Measurements from ENCODE around the gene TSPAN9.
A peak's percentile ranks its signal among the peaks of the same experiment; 100 is the strongest.

TSPAN9 gene, protein sequence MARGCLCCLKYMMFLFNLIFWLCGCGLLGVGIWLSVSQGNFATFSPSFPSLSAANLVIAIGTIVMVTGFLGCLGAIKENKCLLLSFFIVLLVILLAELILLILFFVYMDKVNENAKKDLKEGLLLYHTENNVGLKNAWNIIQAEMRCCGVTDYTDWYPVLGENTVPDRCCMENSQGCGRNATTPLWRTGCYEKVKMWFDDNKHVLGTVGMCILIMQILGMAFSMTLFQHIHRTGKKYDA

DNA sequence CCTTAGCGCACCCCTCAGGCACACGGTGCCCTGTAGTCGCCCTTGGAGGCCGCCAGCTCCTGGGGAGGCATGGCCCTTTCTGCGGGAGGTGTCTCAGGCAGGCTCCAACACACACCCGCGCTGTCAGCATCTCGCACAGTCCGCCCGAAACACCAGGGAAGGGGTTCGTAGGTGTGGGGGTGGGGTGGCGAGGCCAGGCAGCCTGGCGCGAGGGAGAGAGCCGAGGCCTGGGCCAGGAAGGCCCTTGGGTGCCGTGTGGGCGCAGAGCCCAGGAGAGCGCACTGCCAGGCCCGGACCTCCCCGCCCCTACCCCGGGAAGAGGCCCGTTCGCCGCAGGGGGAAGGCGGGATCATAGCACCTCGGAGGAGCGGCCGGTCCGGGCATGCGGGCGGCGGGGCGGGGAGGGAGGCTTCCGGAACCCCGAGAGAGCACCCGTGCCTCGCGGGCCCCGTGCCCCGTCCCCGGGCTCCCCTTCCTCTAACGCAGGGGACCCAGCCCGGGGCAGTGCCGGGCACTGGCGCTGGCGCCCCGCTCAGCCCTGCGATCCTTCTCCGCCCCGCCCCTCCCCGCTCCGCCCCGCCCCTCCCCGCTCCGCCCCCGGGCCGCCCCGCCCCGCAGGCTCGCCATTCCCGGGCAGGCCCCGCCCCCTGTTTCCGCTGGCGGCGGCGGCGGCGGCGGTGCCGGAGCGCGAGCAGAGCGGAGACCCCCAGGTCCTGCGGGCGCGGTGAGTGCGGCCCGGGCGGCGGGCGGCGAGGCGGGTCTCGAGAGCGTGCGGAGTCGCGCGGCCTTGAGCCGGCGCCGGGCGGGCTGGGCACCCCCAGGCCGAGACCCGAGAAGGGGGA is at the start of gene TSPAN9:
TSS of gene TSPAN9 (plus strand) at position 650 of the 842 bp plus-strand sequence. CDS start 123,815 bp downstream, outside the sequence.
- Mint-ChIP-seq H3K27me3 (peaks cover 22% of the 10 kb centered on the region), H3K36me3 (ENCODE audit: low read depth) (no peaks in the 10 kb centered on the region), H3K27ac (no peak within 1 kb of the TSS), H3K4me3 (peak within 1 kb of the TSS; percentile 72), H3K9me3 (no peaks in the 10 kb centered on the region), H3K4me1 (ENCODE audit: low read depth) (peaks cover 8% of the 10 kb centered on the region)

DNA sequence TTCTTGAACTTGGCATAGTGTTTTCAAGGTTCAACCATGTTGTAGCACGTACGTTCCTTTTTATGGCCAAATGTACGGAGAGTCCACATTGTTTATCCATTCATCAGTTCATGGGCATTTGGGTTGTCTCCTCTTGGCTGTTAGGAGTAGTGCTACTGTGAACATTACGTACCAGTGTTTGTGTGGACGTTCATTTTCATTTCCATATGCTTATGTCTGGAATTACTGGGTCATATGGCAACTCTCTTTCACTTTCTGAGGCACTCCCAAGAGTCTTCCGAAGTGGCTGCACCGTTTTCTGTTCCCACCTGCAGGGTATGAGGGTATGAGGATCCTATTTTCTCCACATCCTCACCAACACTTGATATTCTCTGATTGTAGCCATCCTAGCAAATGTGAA is 49.1 kb upstream of the TSPAN9 start:
- Mint-ChIP-seq H3K4me1 (ENCODE audit: low read depth) (no peaks in the 10 kb centered on the region), H3K36me3 (ENCODE audit: low read depth) (no peaks in the 10 kb centered on the region), H3K4me3 (no peak overlapping the region), H3K27ac (no peak overlapping the region), H3K27me3 (peaks cover 3% of the 10 kb centered on the region), H3K9me3 (no peaks in the 10 kb centered on the region)

DNA sequence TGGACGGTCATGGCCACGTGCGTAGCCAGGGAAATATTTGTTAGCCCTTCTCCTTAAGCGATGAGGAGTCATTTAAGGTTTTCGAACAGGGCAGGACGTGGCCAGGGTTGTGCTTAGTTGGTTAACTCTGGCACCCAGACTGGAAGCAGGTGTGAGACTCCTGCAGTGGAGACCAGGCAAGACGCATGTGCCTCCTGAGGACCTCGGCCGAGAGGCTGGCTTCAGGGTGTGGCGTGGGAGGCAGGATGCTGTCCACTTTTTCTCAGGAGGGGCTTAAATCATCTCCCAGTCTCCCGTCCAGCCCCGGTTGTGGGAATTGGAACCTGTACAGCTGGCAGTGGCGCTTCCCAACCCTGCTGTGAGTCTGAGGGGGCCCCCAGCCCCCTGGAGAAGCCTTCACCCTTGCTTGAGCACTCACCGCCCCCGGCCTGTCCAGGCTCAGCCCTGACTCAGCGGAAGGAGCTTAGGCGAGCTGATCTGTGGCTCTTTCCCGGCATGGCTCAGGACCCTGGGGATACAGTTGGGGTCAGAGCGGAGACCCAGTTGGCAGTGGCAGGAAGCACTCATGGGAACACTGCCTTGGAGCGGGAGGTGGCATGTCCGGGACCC is 46.3 kb upstream of the TSPAN9 start:
- H3K4me3 Mint-ChIP-seq, result no peak overlapping the region
- no peaks in the 10 kb centered on the region for H3K4me1 Mint-ChIP-seq (ENCODE audit: low read depth)
- no peaks in the 10 kb centered on the region for H3K9me3 Mint-ChIP-seq
- peaks cover 3% of the 10 kb centered on the region for H3K27me3 Mint-ChIP-seq
- H3K27ac Mint-ChIP-seq, result no peak overlapping the region
- H3K36me3 Mint-ChIP-seq (ENCODE audit: low read depth), result no peaks in the 10 kb centered on the region

DNA sequence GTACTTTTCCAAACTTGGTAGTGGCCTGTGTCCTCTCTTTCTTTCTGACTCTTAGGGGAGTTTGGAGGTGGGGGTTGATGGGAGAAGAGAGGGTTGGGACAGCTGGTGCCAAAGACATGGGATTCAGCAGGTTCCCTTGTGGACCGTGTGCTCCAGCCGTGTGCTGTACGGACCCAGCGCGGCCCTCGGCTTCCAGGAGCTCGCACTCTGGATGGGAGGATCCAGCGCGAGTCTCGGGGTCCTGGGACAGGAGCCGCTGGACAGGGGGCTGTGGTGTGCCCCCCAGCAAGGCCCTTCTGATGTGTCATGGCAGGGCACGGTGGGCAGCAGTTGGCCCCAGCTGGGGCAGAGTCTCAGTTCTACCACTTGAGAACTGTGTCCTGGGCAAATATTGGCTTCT is 45.0 kb upstream of the TSPAN9 start:
- Mint-ChIP-seq H3K4me3 (no peak overlapping the region), H3K27me3 (peaks cover 3% of the 10 kb centered on the region), H3K4me1 (ENCODE audit: low read depth) (no peaks in the 10 kb centered on the region)

DNA sequence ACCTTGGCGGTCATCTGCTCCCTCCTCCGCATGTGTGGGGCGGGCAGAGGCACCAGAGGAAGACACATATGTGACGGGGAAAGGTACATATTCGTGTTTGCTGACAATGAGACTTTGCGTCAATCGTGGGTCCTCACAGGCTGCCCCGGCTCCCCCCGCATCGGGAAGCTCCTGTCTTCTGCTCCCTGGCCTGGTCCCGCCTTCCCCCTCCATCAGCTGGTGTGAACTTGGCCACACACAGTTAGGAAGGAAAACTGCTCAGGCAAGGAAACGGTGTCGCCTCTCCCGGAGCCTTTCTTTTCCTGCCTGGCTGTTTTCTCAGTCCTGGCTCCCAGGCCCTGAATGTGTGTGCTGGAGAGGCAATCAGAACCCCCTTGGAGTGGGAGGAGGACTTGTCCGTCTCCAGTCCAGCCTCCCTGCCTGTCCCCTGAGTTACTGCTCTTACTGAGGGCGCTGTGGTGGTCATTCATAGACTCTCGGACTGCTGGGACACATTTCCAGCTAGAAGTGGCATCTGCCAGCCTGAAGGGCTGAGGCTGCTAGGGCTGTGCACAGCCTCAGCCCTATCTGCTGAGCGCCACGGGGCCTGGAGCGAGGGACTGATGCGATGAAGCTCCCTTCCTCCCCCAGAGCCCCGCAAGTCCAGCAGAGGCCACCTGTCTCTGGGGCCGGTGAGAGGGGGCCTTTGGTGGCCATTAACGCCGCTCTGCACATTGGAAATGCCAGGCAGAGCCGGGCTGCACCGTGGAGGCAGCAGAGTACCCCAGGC is 44.2 kb upstream of the TSPAN9 start:
- Mint-ChIP-seq H3K4me1 (ENCODE audit: low read depth) (no peaks in the 10 kb centered on the region), H3K4me3 (no peak overlapping the region), H3K36me3 (ENCODE audit: low read depth) (no peaks in the 10 kb centered on the region), H3K27me3 (peaks cover 3% of the 10 kb centered on the region), H3K9me3 (no peaks in the 10 kb centered on the region), H3K27ac (no peak overlapping the region)

More for the DNA sequence above, 45.0 kb upstream of the TSPAN9 start:
- H3K36me3 Mint-ChIP-seq (ENCODE audit: low read depth), result no peaks in the 10 kb centered on the region
- H3K27ac Mint-ChIP-seq, result no peak overlapping the region
- H3K9me3 Mint-ChIP-seq, result no peaks in the 10 kb centered on the region

DNA sequence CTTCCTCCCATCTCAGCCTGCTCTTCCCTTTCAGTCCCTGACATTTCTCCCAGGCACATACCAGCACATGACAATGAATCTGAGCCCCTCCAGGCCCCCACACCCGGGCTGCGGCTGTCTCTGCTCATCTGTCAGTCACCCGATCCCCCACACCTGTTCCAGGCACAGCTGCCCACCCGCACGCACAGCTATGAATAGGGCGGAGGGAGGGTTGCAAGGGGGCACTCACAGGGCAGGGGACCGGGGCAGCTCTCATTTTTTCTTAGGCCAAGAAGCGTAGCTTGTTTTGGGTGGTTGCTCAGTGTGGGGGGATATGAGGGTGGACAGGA is 43.7 kb upstream of the TSPAN9 start:
- Mint-ChIP-seq H3K9me3 (no peaks in the 10 kb centered on the region), H3K4me1 (ENCODE audit: low read depth) (no peaks in the 10 kb centered on the region), H3K27ac (no peak overlapping the region), H3K4me3 (no peak overlapping the region), H3K36me3 (ENCODE audit: low read depth) (no peaks in the 10 kb centered on the region), H3K27me3 (peaks cover 3% of the 10 kb centered on the region)

DNA sequence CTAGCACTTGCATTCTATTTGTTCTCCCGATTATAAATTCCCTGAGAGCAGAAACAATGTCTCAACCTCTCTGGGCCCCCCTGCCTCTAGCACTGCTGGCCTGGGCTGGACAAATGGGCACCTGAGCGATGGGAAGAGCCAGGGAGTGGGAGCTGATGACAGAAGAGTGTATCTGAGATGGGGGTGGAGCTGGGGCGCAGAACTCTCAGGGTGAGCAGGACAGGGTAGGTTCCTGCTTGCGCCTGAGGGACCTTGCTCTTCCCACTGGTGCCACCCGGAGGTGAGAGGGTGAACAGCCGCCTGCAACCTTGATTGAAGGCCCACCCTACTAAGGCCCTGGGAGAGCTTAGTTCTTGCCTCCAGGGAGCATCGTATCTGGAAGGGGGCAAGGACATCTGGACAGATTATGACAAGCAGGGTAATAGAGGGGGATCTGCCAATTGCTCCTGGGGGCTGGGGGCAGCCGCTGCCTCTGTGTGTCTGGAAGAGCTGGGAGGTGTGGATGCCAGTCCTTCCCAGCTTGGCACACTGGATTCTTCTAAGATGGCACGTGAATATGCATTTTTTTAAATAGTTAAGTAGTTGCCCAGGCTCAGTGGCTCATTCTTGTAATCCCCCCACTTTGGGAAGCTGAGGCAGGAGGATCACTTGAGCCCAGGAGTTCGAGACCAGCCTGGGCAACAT is 43.0 kb upstream of the TSPAN9 start:
- H3K4me3 Mint-ChIP-seq, result no peak overlapping the region
- H3K27ac Mint-ChIP-seq, result no peak overlapping the region
- H3K9me3 Mint-ChIP-seq, result no peaks in the 10 kb centered on the region
- no peaks in the 10 kb centered on the region for H3K36me3 Mint-ChIP-seq (ENCODE audit: low read depth)
- H3K4me1 Mint-ChIP-seq (ENCODE audit: low read depth), result no peaks in the 10 kb centered on the region
- peaks cover 3% of the 10 kb centered on the region for H3K27me3 Mint-ChIP-seq

DNA sequence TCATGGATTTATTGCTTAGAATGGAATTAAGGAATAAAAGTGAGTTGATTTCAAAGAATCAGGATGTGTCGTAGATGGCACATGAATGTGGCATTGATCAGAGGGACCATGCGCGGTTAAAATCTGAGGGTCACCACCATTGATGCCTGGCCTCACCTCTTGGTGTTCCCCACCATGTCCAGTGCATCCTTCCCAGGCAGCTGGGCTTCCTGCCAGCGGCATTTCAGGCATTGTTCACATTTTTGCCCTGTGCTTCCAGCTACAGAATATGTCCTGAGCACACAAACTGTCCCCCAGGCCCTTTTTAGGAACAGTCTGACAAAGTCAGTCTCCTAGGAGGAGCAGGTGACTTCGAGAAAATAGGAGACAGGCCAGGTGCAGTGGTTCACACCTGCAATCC is 42.0 kb upstream of the TSPAN9 start:
- Mint-ChIP-seq H3K27me3 (peaks cover 3% of the 10 kb centered on the region), H3K4me1 (ENCODE audit: low read depth) (no peaks in the 10 kb centered on the region), H3K36me3 (ENCODE audit: low read depth) (no peaks in the 10 kb centered on the region), H3K27ac (no peak overlapping the region), H3K9me3 (no peaks in the 10 kb centered on the region), H3K4me3 (no peak overlapping the region)

DNA sequence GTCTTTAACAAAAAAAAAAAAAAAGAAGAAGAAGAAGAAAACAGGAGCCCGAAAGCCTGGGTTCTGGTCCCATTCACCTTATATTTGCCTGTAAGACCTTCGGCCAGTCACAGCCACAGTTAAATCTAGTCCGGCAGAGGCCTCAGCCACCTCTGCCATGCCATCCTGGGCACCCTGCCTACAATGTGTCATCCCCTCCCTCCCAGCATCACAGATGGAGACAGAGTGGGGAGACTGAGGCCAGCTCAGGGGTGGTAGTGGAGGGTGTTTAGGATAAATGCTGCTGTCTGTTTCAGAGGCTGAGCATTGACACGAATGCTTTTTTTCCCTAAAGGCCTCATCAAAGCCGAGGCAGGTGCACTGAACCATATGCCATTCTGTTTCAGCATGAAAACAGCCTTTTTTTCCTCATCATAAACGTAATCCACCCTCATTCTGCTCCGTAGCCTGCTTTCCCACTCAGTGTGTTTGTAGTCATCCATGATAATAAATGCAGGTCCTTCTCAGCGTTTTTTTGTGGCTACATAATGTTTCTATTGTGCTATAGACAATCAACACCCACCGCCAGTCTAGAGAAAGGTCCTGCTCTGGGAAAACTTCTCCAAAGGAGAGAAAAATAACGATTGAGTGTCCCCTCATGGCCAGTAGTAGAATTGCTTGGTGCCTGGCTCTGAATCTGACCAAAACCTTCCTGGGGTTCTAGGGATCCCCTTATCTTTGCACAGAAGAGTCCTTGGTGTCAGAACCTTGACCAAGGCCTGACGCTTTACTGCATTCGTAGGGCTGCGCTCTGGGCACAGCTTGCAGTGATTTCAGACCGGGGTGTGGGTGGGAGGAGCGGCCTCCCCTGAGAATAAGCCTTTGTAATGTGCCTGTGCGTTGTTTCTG is 41.1 kb upstream of the TSPAN9 start:
- Mint-ChIP-seq H3K27ac (no peak overlapping the region), H3K4me3 (no peak overlapping the region), H3K36me3 (ENCODE audit: low read depth) (no peaks in the 10 kb centered on the region), H3K9me3 (no peaks in the 10 kb centered on the region), H3K27me3 (no peaks in the 10 kb centered on the region), H3K4me1 (ENCODE audit: low read depth) (no peaks in the 10 kb centered on the region)

DNA sequence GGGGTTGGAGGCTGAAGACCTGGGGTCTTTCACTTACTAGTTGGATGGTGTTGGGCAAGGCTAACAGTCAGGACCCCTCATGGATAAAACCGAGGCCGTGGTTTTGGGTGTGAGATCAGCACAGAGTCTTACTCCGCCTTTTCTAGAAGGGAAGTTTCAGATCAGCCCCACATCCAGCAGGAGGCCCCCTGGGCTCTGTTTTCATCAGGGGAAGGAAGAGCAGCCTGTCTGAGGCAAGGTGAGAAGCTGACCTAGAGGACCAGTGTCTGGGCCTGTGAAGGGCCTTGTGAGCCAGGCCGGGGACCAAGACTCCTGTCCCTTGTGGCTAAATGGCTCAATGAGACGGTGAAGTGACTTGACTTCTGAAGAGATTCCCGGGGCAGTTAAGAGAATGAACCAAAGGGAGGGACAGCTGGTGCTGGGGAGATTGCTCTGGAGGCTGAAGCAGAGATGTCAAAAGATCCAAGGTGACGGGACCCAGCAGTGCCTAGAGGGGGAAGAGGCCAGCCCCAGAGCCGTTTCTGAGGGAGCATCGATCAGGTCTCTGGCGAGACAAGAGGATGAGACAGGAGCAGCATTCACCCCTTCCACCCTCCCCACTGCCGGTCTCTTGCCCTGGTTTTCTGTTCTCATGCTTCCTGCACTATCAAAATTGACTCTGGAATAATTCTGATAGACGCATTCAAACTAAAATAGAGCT is 40.1 kb upstream of the TSPAN9 start:
- H3K27me3 Mint-ChIP-seq, result peaks cover 6% of the 10 kb centered on the region
- peaks cover 5% of the 10 kb centered on the region for H3K4me1 Mint-ChIP-seq (ENCODE audit: low read depth)
- no peak overlapping the region for H3K4me3 Mint-ChIP-seq
- no peaks in the 10 kb centered on the region for H3K9me3 Mint-ChIP-seq
- no peaks in the 10 kb centered on the region for H3K36me3 Mint-ChIP-seq (ENCODE audit: low read depth)
- H3K27ac Mint-ChIP-seq, result no peak overlapping the region

DNA sequence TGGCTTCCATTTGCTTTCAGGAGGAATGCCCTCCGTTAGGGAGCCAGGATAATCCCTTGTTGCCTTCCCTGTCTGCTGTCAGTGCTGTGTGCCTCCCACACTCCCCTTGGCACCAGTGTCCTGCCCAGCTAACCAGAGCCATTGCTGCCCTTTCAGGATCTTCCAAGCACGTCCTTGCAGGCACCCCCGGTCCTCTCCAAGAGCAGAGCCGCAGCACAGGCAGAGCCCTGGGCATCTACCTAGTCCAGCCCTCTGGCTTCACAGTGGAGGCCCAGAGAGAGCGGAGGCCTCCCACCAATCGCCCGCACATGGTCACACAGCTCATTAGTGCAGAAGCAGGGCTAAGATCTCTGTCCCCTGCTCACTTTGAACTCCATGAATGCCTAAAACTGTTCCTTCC is 39.0 kb upstream of the TSPAN9 start:
- no peak overlapping the region for H3K27ac Mint-ChIP-seq
- H3K27me3 Mint-ChIP-seq, result peaks cover 10% of the 10 kb centered on the region
- H3K4me3 Mint-ChIP-seq, result no peak overlapping the region
- no peaks in the 10 kb centered on the region for H3K36me3 Mint-ChIP-seq (ENCODE audit: low read depth)
- no peaks in the 10 kb centered on the region for H3K9me3 Mint-ChIP-seq
- H3K4me1 Mint-ChIP-seq (ENCODE audit: low read depth), result peaks cover 5% of the 10 kb centered on the region

DNA sequence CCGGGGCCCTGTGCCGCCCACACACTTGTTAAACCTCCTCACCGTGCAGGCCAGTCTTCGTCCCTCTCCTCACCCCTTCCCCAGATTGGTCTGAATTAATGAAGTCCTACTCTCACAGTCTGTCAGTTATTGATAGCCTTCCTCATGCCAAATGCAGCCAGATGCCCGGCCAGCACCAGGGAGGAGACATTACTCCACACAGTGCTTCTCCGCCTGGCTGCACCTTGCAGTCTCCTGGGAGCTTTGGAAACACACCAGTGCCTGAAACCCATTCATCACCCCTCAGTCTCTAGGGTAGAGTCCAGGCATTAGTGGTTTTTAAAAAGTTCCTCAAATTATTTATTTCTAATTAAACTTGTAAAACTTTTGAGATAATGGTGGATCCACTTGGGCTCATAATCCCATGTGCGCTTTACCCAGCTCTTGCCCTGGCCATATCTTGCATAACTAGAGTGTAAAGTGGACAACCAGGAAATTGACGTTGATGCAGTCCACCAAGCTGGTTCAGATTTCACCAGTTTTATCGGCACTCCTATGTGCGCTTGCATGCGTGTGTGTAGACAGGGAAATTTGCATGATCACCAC is 38.2 kb upstream of the TSPAN9 start:
- peaks cover 5% of the 10 kb centered on the region for H3K4me1 Mint-ChIP-seq (ENCODE audit: low read depth)
- no peak overlapping the region for H3K27ac Mint-ChIP-seq
- H3K9me3 Mint-ChIP-seq, result no peaks in the 10 kb centered on the region
- H3K36me3 Mint-ChIP-seq (ENCODE audit: low read depth), result no peaks in the 10 kb centered on the region
- peaks cover 19% of the 10 kb centered on the region for H3K27me3 Mint-ChIP-seq
- H3K4me3 Mint-ChIP-seq, result no peak overlapping the region

DNA sequence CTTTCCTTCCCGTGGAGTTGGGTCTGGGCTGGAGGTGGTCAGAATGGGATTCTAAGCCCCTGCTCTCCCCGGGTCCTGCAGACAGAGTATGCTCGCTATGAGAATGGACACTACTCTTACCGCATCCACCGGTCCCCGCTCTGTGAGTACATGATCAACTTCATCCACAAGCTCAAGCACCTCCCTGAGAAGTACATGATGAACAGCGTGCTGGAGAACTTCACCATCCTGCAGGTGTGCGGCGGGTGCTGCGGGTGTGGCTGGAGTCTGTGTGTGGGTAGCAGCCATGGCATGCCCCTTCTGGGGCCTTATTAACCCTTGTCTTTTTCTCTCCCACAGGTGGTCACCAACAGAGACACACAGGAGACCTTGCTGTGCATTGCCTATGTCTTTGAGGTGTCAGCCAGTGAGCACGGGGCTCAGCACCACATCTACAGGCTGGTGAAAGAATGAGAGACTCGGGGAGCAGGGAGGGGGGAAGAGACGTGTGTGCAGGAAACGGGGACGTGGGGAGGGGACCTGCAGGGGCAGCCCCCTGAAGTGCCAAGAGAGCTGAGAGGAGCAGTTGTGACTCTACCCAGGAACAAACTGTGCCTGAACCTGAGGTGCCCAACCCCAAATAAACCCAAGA is 37.0 kb upstream of the TSPAN9 start:
- Mint-ChIP-seq H3K9me3 (no peaks in the 10 kb centered on the region), H3K27ac (no peak overlapping the region), H3K4me1 (ENCODE audit: low read depth) (peaks cover 5% of the 10 kb centered on the region), H3K4me3 (no peak overlapping the region), H3K27me3 (peaks cover 20% of the 10 kb centered on the region), H3K36me3 (ENCODE audit: low read depth) (no peaks in the 10 kb centered on the region)

All from stimulated activated naive CD8-positive, alpha-beta T cell treated with anti-CD3 and anti-CD28 coated beads, Interleukin-15, Interleukin-2, amounts not matched to agents 100 ng/mL and 50 ng/mL, for 24 hours (primary cell).